ENCODE data around the gene C9orf152.

The C9orf152 gene

DNA sequence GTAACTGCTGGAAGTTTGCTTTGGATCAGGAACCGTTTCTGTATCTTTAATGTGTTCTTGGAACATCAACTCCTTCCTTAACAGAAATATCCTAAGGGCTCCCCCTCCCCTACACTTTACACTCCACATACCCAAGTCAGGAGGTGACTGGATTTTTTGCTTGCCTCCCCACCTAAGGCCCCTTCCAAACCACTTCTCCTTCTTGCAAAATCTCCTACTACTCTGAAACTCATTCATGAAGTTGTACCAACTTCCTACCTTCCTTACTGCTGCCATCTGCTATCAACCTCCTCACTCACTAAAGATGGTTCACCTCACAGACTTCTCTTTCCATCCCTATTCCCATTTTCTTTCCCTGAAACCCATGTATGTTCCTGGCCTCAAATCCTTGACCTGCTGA, 32.2 kb upstream of the C9orf152 start:
- TF ChIP-seq, protein P1, sequence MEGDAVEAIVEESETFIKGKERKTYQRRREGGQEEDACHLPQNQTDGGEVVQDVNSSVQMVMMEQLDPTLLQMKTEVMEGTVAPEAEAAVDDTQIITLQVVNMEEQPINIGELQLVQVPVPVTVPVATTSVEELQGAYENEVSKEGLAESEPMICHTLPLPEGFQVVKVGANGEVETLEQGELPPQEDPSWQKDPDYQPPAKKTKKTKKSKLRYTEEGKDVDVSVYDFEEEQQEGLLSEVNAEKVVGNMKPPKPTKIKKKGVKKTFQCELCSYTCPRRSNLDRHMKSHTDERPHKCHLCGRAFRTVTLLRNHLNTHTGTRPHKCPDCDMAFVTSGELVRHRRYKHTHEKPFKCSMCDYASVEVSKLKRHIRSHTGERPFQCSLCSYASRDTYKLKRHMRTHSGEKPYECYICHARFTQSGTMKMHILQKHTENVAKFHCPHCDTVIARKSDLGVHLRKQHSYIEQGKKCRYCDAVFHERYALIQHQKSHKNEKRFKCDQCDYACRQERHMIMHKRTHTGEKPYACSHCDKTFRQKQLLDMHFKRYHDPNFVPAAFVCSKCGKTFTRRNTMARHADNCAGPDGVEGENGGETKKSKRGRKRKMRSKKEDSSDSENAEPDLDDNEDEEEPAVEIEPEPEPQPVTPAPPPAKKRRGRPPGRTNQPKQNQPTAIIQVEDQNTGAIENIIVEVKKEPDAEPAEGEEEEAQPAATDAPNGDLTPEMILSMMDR (IDR thresholded peaks at IDR 0.05): no peak
- intact Hi-C loops (cut with DNase I; ENCODE audit: low total_unique reads): no loop called here
- H3K27ac ChIP-seq: no peak overlapping the region

GRCh38 chr9:110228321-110228720, 20.4 kb upstream of the C9orf152 start:
- TF ChIP-seq, protein P1 (IDR thresholded peaks at IDR 0.05): no peak
- intact Hi-C loops (cut with DNase I; ENCODE audit: low total_unique reads): no loop called here

More for the DNA sequence above, 32.2 kb upstream of the C9orf152 start:
- Histone ChIP-seq H3K4me1 (peaks cover 0 to 5% (median 0%) of the 10 kb centered on the region in 4 donors), H3K4me3 (no peak overlapping the region), H3K36me3 (peaks cover 18 to 30% (median 29%) of the 10 kb centered on the region in 3 donors), H3K9me3 (peaks cover 0 to under 1% (median 0%) of the 10 kb centered on the region in 3 donors), H3K27me3 (no peaks in the 10 kb centered on the region)
- DNase-seq: no peak

GRCh38 chr9:110224583-110224982, 16.6 kb upstream of the C9orf152 start:
- intact Hi-C loops (cut with DNase I; ENCODE audit: low total_unique reads): no loop called here
- Histone ChIP-seq H3K27me3 (no peaks in the 10 kb centered on the region), H3K36me3 (no peaks in the 10 kb centered on the region), H3K4me1 (no peaks in the 10 kb centered on the region), H3K4me3 (no peak overlapping the region), H3K9me3 (no peaks in the 10 kb centered on the region), H3K27ac (no peak overlapping the region)
- no peak for DNase-seq
- TF ChIP-seq, protein P1 (IDR thresholded peaks at IDR 0.05): no peak

More at GRCh38 chr9:110228321-110228720, 20.4 kb upstream of the C9orf152 start:
- Histone ChIP-seq H3K27me3 (no peaks in the 10 kb centered on the region), H3K27ac (no peak overlapping the region), H3K36me3 (no peaks in the 10 kb centered on the region), H3K4me3 (no peak overlapping the region), H3K4me1 (no peaks in the 10 kb centered on the region), H3K9me3 (no peaks in the 10 kb centered on the region)
- no peak for DNase-seq

DNA sequence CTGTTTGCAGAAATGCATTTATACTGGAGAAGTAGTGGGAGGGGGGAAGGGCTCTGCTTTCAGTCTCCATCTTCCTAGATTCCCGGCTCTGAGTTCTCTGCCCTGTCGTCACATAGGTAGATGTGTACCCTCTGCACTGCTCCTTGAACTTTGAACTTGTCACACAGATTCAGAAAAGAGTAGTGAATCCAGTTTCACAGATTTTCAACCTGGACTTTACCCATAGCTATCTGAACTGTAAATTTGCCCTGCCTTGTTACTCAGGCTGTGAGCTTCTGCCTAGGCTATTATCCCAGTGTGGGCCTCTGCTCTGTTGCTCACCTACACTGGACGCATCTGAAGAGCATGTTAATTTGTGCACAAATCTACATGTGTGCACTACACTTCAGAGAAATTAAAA, 12.8 kb upstream of the C9orf152 start:
- Histone ChIP-seq H3K27ac (no peak overlapping the region), H3K4me1 (no peaks in the 10 kb centered on the region), H3K27me3 (no peaks in the 10 kb centered on the region), H3K36me3 (no peaks in the 10 kb centered on the region), H3K9me3 (no peaks in the 10 kb centered on the region), H3K4me3 (no peak overlapping the region)
- DNase-seq: no peak
- TF ChIP-seq, protein P1 (IDR thresholded peaks at IDR 0.05): no peak
- intact Hi-C loops (cut with DNase I; ENCODE audit: low total_unique reads): no loop called here

DNA sequence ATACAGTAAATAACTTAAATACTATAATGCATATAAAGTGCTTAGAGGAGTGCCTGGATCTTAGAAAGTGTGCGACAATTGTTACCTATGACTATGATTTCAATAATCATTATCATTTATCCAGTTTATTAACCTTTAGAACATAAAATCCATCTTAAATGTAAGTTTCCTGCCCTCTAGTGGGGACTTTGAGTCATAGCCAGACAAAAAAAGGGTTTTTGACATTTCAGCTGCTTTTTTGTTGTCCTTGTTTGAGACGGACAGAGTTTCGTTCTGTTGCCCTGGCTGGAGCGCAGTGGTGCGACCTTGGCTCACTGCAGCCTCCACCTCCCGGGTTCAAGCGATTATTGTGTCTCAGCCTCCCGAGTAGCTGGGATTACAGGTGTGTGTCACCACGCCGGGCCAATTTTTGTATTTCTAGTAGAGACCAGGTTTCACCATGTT, 9.7 kb upstream of the C9orf152 start:
- no peak overlapping the region for H3K27ac ChIP-seq
- TF ChIP-seq, protein P1 (IDR thresholded peaks at IDR 0.05): peak; percentile 71 to 76
- no peaks in the 10 kb centered on the region for H3K36me3 ChIP-seq
- no peak for DNase-seq
- intact Hi-C loops (cut with DNase I; ENCODE audit: low total_unique reads): loop anchor here (2.0 to 10.0 kb wide), 3 partner anchors 35 to 315 kb away; no protein-coding TSS in a partner anchor
- no peak overlapping the region for H3K4me3 ChIP-seq
- H3K9me3 ChIP-seq: no peaks in the 10 kb centered on the region
- no peaks in the 10 kb centered on the region for H3K4me1 ChIP-seq
- no peaks in the 10 kb centered on the region for H3K27me3 ChIP-seq
